ENCODE results near the gene LPXN.
A peak's percentile ranks its signal among the peaks of the same experiment; 100 is the strongest.

- TF ChIP-seq, protein P1, sequence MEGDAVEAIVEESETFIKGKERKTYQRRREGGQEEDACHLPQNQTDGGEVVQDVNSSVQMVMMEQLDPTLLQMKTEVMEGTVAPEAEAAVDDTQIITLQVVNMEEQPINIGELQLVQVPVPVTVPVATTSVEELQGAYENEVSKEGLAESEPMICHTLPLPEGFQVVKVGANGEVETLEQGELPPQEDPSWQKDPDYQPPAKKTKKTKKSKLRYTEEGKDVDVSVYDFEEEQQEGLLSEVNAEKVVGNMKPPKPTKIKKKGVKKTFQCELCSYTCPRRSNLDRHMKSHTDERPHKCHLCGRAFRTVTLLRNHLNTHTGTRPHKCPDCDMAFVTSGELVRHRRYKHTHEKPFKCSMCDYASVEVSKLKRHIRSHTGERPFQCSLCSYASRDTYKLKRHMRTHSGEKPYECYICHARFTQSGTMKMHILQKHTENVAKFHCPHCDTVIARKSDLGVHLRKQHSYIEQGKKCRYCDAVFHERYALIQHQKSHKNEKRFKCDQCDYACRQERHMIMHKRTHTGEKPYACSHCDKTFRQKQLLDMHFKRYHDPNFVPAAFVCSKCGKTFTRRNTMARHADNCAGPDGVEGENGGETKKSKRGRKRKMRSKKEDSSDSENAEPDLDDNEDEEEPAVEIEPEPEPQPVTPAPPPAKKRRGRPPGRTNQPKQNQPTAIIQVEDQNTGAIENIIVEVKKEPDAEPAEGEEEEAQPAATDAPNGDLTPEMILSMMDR (conservative IDR thresholded peaks at IDR 0.05) = peak; percentile 29; the same call in 1 of the 2 replicates
- no peak for TF ChIP-seq EZH2 (IDR thresholded peaks at IDR 0.05; ENCODE audit: low read depth)
Observed at GRCh38 chr11:58578136-58578634, 2.5 kb upstream of the LPXN start.

All from PC-9 (cell line).